Heart right ventricle (tissue), 16 donors: ENCODE measurements around the gene NMNAT3. TPM values are rescaled to one million over a fixed set of nuclear protein-coding genes. Genes with fewer than 3 reads are reported as not detected.

Experiments
- ATAC-seq, 8 donors: fragments of 200-7000 bp; cut with Tn5 transposase; one replicate each; pipeline ENCODE4 v1.9.1; 2020; ENCODE audit warnings: mild to moderate bottlenecking in 8 of 8, moderate library complexity in 8 of 8, moderate number of reproducible peaks in 1 of 8
- DNase-seq, 2 donors: peaks; one replicate each; pipeline ENCODE4 v3.0.0-alpha.2; 2020
- H3K27ac ChIP-seq, 10 donors: fragments of 200-600 bp; sonication (generic) in 2 of 10; one replicate each; pipeline versions ENCODE4 v1.5.0 to v1.8.0; 2020 to 2022; ENCODE audit warnings: mild to moderate bottlenecking in 3 of 10
- H3K27me3 ChIP-seq, 7 donors: fragments of 200-600 bp; one replicate each; pipeline ENCODE4 v1.8.0; 2021 to 2022; ENCODE audit warnings: mild to moderate bottlenecking in 2 of 7
- H3K36me3 ChIP-seq, 9 donors: fragments of 200-600 bp; sonication (generic) in 1 of 9; one replicate each; pipeline versions ENCODE4 v1.5.0 to v1.8.0; 2020 to 2022; ENCODE audit warnings: mild to moderate bottlenecking in 2 of 9
- H3K4me1 ChIP-seq, 9 donors: fragments of 200-600 bp; sonication (generic) in 1 of 9; one replicate each; pipeline versions ENCODE4 v1.5.0 to v1.8.0; 2020 to 2022; ENCODE audit warnings: mild to moderate bottlenecking in 4 of 9
- H3K4me3 ChIP-seq, 10 donors: fragments of 200-600 bp; sonication (generic) in 2 of 10; one replicate each; pipeline versions ENCODE4 v1.5.0 to v1.8.0; 2020 to 2022; ENCODE audit warnings: mild to moderate bottlenecking in 7 of 10, moderate library complexity in 2 of 10
- H3K9me3 ChIP-seq, 11 donors: fragments of 200-600 bp in 10 of 11; sonication (generic) in 2 of 11; one replicate each; pipeline versions ENCODE4 v1.5.0 to v1.8.0; 2013 to 2022; ENCODE audit warnings: mild to moderate bottlenecking in 2 of 11, control low read depth in 1 of 11, moderate library complexity in 1 of 11
- CTCF ChIP-seq, 9 donors: fragments of 200-600 bp; sonication (generic) in 2 of 9; IDR thresholded peaks; one replicate each; pipeline versions ENCODE4 v1.5.0 to v1.8.0; 2021 to 2022; ENCODE audit warnings: antibody characterized with exemption in 9 of 9, mild to moderate bottlenecking in 5 of 9, moderate library complexity in 1 of 9
- WGBS, 2 donors: extraction: QIAGEN DNeasy Blood & Tissue Kit; methylation state at CpG; one replicate each; pipeline ENCODE4 v1.1.7; 2013; ENCODE audit warnings: inconsistent platforms in 1 of 2; 5-methylcytosine and 5-hydroxymethylcytosine counted together
- intact Hi-C, 10 donors: fragments of 100-400 bp; cut with DNase I; formaldehyde crosslinking; loops; one replicate each; pipeline versions ENCODE4 v1.11.1 to v1.14.2; 2022
- polyA plus RNA-seq, 2 donors: library from polyadenylated mRNA; stranded (reverse); fragments of 200-250 nt; gene quantifications; one replicate each; pipeline ENCODE4 v1.2.3, GENCODE V29; 2013
- total RNA-seq, 10 donors: library from RNA; stranded (reverse); fragmentation: NEBNext Ultra II Directional in 3 of 10; extraction: Animal tissue kit (Norgen Biotek cat#: 25700) in 3 of 10; gene quantifications; one replicate each; pipeline versions ENCODE4 v1.2.1 to v1.2.4, GENCODE V29; 2021 to 2023
- donor health status: Arrhythmogenic right ventricular cardiomyopathy.
- donor health status: ischemic (EF 13 %, LVEDD 7.1; RV severe dilation, severe dysfunction).
- donor health status: healthy with polysubstance abuse.
- donor health status: DM: no; HTN: yes; CAD: no.
- donor health status: DM: no; HTN: no; CAD: no.
- donor health status: ischemic (EF 25% LVEDD 6.9; RV normal size, moderate dysfunction).
- donor health status: ischemic (EF 25% LVEDD 5.7; RV mildly dilated, moderate dysfunction).
- donor health status: healthy.
- donor health status: DM: yes; HTN: yes; CAD: no.
- donor health status: Ischemic cardiomyopathy.
- donor health status: ischemic (EF 35%, LVEDD 5.7; RV mildly dilated, moderate dysfunction).
- donor health status: nonischemic (EF 11% LVEDD 7.7; RV severe dilation, severe dysfunction).
- donor health status: DM: yes; HTN: yes; CAD: no.
- donor health status: PGD.
- donor health status: ischemic (EF 29% LVEDD 5.4; RV normal size, mild dysfunction).
- donor health status: nonischemic (EF 23%, LVEDD 6.1; RV moderate dilation, normal function).

Gene NMNAT3
- total and polyA plus RNA-seq, 12 donors, result 6.2 to 15.3 (median 12.7) TPM

GRCh38 chr3:139705631-139706030, 27.9 kb upstream of the NMNAT3 start:
- intact Hi-C loops, result no loop called here
- Histone ChIP-seq H3K36me3 (no peaks in the 10 kb centered on the region), H3K4me3 (no peak overlapping the region), H3K9me3 (no peaks in the 10 kb centered on the region), H3K27me3 (peaks cover 0 to 11% (median 0%) of the 10 kb centered on the region in 7 donors), H3K4me1 (no peaks in the 10 kb centered on the region), H3K27ac (no peak overlapping the region)
- DNase-seq, result no peak
- no peak for ATAC-seq
- WGBS, 2 donors, result 81 to 83% methylated on average over 3 of the region's 3 CpGs
- TF ChIP-seq CTCF (IDR thresholded peaks at IDR 0.05), result no peak

- ATAC-seq (no peak), DNase-seq (no peak)
- no peaks in the 10 kb centered on the region for H3K36me3 ChIP-seq
- no peak overlapping the region for H3K27ac ChIP-seq
- no peak overlapping the region for H3K4me3 ChIP-seq
- TF ChIP-seq CTCF (IDR thresholded peaks at IDR 0.05), result no peak
- no peaks in the 10 kb centered on the region for H3K9me3 ChIP-seq
- H3K4me1 ChIP-seq, result no peaks in the 10 kb centered on the region
- H3K27me3 ChIP-seq, result peaks cover 0 to under 1% (median 0%) of the 10 kb centered on the region in 7 donors
- intact Hi-C loops, result no loop called here
- 90 to 94% methylated on average over 2 of the region's 2 CpGs for WGBS, 2 donors
Observed at GRCh38 chr3:139696314-139696604, 18.5 kb upstream of the NMNAT3 start.

- 56 to 68% methylated on average over 6 of the region's 6 CpGs for WGBS, 2 donors
Observed at GRCh38 chr3:139695426-139696313, 17.9 kb upstream of the NMNAT3 start.

GRCh38 chr3:139695007-139695406, 17.2 kb upstream of the NMNAT3 start:
- Histone ChIP-seq H3K27me3 (no peaks in the 10 kb centered on the region), H3K4me3 (no peak overlapping the region), H3K4me1 (no peaks in the 10 kb centered on the region), H3K27ac (no peak overlapping the region), H3K36me3 (no peaks in the 10 kb centered on the region), H3K9me3 (no peaks in the 10 kb centered on the region)
- TF ChIP-seq CTCF (IDR thresholded peaks at IDR 0.05), result no peak
- 34 to 43% methylated on average over 3 of the region's 3 CpGs for WGBS, 2 donors
- intact Hi-C loops, result no loop called here
- ATAC-seq, result no peak
- DNase-seq, result no peak

More at GRCh38 chr3:139695426-139696313, 17.9 kb upstream of the NMNAT3 start:
- no peaks in the 10 kb centered on the region for H3K9me3 ChIP-seq
- H3K4me1 ChIP-seq, result no peaks in the 10 kb centered on the region
- no peaks in the 10 kb centered on the region for H3K27me3 ChIP-seq
- intact Hi-C loops, result no loop called here
- no peaks in the 10 kb centered on the region for H3K36me3 ChIP-seq
- DNase-seq (no peak), ATAC-seq (no peak)
- no peak overlapping the region for H3K4me3 ChIP-seq
- TF ChIP-seq CTCF (IDR thresholded peaks at IDR 0.05), result no peak
- no peak overlapping the region for H3K27ac ChIP-seq
